SH-SY5Y (cell line): ENCODE results near the gene SUSD6.

ENCODE experiments used
- GATA2 ChIP-seq: IDR thresholded peaks from 2 replicates; pipeline ENCODE4 v1.6.1; 2011; ENCODE audit warnings: mild to moderate bottlenecking, low read depth, low read length
- GATA3 ChIP-seq: IDR thresholded peaks from 2 replicates; pipeline ENCODE4 v1.6.1; 2011; ENCODE audit warnings: low read depth, mild to moderate bottlenecking, low read length, moderate library complexity

The SUSD6 gene

DNA sequence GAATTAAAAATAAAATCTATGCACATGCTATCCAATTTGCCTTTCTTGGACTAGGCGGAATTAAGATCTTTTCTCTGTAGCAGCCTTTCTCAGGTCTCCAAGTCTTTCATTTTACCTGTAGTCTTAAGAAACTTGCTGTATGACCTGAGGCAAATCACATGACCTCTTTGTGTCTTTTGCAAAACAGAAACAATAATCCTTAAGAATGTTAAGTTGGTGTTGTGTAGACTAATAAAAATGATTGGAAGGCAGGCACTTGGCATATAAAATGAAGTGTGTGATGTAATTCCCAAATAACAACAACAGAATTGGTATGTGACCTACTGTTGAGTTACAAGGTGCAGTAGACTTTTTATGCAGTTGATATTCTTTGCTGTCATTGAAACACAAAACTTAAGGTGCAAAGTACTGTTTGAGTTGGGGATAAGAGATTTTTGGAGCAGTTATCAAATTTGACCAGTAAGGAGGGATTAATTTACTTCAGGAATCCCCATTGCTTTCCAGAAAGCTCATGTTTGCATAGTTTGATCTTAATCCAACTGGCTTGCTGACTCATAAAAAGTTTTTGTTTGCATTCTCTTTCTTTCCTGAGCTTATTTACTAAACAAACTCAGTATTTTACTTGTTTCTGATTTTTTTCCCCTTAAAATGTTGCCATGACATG is 51.4 kb downstream of the SUSD6 start:
- TF ChIP-seq GATA3, result no peak
- TF ChIP-seq GATA2, result no peak

- no peak for TF ChIP-seq GATA3
- no peak for TF ChIP-seq GATA2
Observed at GRCh38 chr14:69663300-69663643, 51.9 kb downstream of the SUSD6 start.

DNA sequence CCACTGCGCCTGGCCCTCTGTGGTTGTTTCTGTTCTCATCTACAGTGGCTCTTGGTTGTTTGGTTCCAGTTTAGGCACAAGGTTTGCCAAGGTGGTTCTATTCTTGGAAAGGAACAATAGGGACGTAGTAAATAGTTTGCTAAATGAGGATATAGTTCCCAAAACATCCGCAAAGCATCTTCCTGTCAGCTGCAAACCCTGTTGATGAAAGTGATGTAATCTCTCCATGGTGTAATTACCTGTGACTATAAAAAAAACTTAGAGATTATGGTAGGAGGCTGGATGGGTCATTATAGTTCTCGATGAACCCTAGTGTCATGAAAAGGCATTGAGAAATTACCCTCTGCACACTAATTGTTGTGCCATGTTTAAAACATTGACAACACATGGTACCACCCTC is 52.9 kb downstream of the SUSD6 start:
- TF ChIP-seq GATA3, result no peak
- TF ChIP-seq GATA2, result no peak

- TF ChIP-seq GATA2 (peak; percentile 58), GATA3 (no peak)
Observed at GRCh38 chr14:69664865-69665526, 53.6 kb downstream of the SUSD6 start.

DNA sequence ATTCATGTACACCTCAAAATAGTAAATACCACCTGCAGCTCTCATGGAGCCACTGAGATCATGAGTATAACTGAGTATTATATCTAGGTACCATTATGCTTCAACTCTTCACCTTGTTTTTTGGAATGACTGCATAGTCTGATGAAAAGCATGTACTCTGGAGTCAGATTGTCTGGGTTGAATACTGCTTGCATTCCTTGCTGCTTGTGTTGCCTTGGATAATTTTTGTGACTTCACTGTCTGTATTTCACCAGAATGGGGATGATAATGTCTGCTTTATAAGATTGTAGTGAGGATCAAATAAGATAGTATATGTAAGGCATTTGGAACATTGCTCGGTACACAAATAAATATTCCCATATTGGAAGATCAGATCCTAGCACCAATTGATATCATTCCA is 54.2 kb downstream of the SUSD6 start:
- TF ChIP-seq GATA3, result no peak
- TF ChIP-seq GATA2, result no peak

GRCh38 chr14:69666112-69666511 is 54.7 kb downstream of the SUSD6 start:
- no peak for TF ChIP-seq GATA2

DNA sequence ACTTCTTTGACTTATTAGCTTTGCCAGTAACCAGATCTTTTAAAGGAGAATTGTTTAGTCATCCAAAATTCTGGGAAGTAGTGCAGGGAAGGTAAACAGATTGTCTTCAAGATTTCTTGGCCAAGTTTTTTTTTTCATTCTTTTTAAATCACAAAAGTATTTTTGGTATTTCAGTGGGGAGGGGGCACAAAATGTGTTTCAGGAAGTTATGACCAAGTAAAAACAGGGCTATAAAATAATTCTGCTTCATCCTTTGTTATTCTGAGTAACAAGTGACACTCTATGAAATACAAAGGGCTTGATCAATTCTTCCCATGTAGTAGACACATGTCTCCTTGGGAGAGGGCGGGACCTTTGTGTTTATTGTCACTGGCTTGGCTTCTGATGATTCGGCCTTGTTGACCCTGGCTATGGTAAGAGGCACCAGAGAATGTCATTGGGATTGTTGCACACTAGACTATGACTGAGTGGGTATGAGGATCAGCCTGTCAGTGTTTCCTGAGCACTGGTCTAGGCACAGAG is 55.4 kb downstream of the SUSD6 start:
- no peak for TF ChIP-seq GATA2

GRCh38 chr14:69667938-69668335 is 56.5 kb downstream of the SUSD6 start:
- TF ChIP-seq GATA3, result no peak
- no peak for TF ChIP-seq GATA2

GRCh38 chr14:69669375-69669774 is 58.0 kb downstream of the SUSD6 start:
- no peak for TF ChIP-seq GATA3
- no peak for TF ChIP-seq GATA2

DNA sequence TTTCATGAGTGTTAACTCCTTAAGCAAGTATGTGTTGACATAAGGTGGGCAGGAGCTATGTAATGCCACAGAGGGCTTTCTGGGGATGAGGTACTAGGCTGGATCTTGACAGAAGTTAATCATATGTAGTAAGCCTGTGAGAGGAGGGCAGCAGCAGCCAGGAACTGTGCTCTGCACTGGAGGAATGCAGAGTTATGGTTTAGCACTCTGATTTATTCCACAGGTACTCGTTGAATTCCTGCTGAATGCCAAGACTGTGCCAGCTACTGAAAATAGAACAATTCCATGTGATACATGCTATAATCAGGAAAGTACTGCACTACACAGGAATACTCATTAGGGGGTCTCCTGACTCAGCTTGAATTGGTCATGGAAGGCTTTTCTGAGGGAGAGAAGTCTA is 58.7 kb downstream of the SUSD6 start:
- TF ChIP-seq GATA3, result no peak
- TF ChIP-seq GATA2, result no peak

DNA sequence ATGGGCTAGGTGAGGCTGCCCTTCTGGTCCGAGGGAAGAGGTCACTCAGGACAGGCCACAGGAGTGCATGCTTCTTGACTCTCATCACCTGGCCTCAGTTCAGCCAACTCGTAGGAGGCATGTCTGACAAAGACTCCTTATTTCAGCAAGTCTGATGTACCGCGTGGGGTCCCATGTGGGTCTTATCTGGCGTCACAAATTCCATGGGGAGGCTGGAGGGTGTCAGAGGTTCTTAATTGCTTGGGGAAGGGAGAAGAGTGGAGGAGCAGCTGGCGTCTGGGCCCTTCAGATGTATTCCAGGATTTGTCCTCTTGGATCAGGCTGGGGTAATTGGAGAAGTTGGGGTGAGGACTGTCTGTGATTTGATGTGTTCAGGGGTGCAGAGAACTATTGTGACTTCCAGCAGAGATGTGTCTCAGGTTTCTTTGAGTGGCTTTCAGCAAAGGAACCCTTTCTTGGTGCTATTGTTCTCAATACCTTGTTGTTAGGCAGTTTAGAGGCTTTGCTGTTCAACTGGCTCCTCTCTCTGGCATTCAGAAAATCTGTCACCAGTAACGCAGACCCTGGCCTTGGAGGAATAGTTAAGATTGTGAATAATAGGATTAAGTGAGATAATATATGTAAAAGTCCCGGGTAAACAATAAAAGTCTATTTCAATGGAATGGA is 60.1 kb downstream of the SUSD6 start:
- no peak for TF ChIP-seq GATA2
- TF ChIP-seq GATA3, result no peak

DNA sequence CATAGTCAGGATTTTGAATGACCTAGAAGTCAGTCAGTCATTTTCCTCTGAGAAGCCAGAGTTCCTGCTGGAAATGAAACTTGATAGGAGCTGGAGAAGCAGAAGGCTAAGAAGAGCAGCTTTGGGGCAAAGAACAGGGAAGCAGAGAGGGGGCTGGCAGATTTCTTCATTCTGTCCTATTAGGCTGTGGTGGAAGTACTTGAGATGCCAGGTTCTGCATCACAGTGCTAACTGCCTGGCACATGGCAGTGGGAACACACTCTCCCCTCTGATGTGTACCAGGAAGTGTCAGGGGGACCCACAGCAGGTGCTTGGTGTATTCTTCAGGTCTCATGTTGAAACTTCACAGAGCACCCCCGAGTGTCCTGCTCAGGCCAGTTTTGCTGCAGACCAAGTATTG is 61.0 kb downstream of the SUSD6 start:
- TF ChIP-seq GATA2 (no peak), GATA3 (no peak)

- no peak for TF ChIP-seq GATA3
- no peak for TF ChIP-seq GATA2
Observed at GRCh38 chr14:69673104-69673503, 61.7 kb downstream of the SUSD6 start.

- TF ChIP-seq GATA3, result no peak
- no peak for TF ChIP-seq GATA2
Observed at GRCh38 chr14:69673578-69674305, 62.3 kb downstream of the SUSD6 start.
